ENCODE results near the gene GGN. TPM values are rescaled to one million over a fixed set of nuclear protein-coding genes. Genes with fewer than 3 reads are reported as not detected.

GGN gene
- total and polyA plus RNA-seq, 2 experiments from 2014 or later, result 1.8 to 2.0 TPM

GRCh38 chr19:38389101-38389925 is 1.5 kb upstream of the GGN start:
- Histone ChIP-seq H3K4me1 (ENCODE audit: insufficient read depth) (peaks cover 14% of the 10 kb centered on the region), H3K9me3 (ENCODE audit: low read depth) (no peaks in the 10 kb centered on the region), H3K9ac (peak overlapping the region; percentile 78), H2AFZ (peak overlapping the region; percentile 58), H4K20me1 (ENCODE audit: insufficient read depth) (no peaks in the 10 kb centered on the region), H3K79me2 (ENCODE audit: insufficient read depth) (no peaks in the 10 kb centered on the region), H3K9me2 (ENCODE audit: insufficient read depth) (no peaks in the 10 kb centered on the region), H3K36me3 (ENCODE audit: low read depth) (no peaks in the 10 kb centered on the region), H3K27me3 (replicated peaks; ENCODE audit: insufficient read depth) (no peaks in the 10 kb centered on the region), H3K4me2 (ENCODE audit: unreplicated experiment) (peak overlapping the region; percentile 86), H3K27ac (peak overlapping the region; percentile 68), H3K4me3 (peak overlapping the region; percentile 93), H3F3A (ENCODE audit: insufficient read depth) (0 out of 2 replicates have a peak, but pooled peaks cover 10% of the 10 kb centered on the region)
- DNase-seq, result peak; percentile 91
- in situ Hi-C loops (cut with MboI), result no loop called here
- WGBS, 2 experiments (ENCODE audit: low coverage in 1 of 2, low lambda C conversion rate in 2 of 2, missing lambda C conversion rate in 2 of 2), result 1 to 6% methylated on average over 20 to 28 of the region's 28 CpGs
- no peak for TF ChIP-seq EZH2phosphoT487 (IDR thresholded peaks at IDR 0.05; ENCODE audit: insufficient read depth, low read depth)

DNA sequence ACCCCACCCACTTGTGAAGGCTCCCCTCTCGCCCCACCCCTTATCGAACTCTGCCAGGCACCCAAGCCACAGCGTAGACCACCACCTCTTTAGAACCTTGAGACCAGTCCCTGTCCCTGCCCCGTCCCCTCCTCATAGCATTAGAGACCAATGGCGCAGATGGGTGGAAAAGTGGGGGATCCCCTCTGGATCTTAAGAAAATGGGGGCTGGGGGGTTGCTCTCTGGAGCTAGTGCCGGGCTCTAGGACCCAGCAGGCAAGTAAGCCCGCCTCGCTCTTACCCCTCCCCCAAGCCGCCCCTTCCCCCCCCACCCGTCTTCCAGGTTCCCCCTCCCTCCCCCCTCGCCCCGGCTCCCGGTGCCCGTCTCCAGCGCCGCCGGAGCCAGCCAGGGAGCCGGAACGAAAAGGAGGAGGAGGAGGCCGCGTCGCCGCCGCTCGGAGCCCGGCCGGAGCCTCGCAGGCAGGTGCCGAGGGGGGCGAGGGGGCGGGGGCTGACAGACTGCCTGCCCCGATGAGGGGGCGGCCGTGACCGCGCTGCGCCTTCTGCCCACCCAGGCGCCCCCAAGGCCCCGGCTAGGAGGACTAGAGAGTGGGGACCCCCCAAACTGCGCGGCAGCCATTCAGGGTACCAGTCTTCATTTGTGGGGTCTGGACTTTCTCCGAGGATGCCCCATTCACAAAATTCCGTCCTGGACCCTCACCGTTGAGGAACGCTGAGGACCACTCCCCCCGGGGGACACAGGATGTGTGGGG is 691 bp upstream of the GGN start, which contains the start of gene SPRED3:
Gene SPRED3 (plus strand): TSS at position 349 of the 752 bp plus-strand sequence. CDS start 1,606 bp downstream, outside the sequence.
- peak within 1 kb of the TSS; percentile 93 for H3K4me3 ChIP-seq
- no peaks in the 10 kb centered on the region for H3K9me2 ChIP-seq (ENCODE audit: insufficient read depth)
- H2AFZ ChIP-seq, result peak within 1 kb of the TSS; percentile 86
- peak within 1 kb of the TSS; percentile 88 for H3K4me2 ChIP-seq (ENCODE audit: unreplicated experiment)
- no peak for TF ChIP-seq EZH2phosphoT487 (IDR thresholded peaks at IDR 0.05; ENCODE audit: insufficient read depth, low read depth)
- no peak for TF ChIP-seq EZH2 (IDR thresholded peaks at IDR 0.05; ENCODE audit: insufficient read depth, poor library complexity, severe bottlenecking)
- no peaks in the 10 kb centered on the region for H3K79me2 ChIP-seq (ENCODE audit: insufficient read depth)
- no peaks in the 10 kb centered on the region for H3K9me3 ChIP-seq (ENCODE audit: low read depth)
- in situ Hi-C loops (cut with MboI), result no loop called here
- H3K27ac ChIP-seq, result peak within 1 kb of the TSS; percentile 68
- H3F3A ChIP-seq (ENCODE audit: insufficient read depth), result 0 out of 2 replicates have a peak, but pooled peaks cover 10% of the 10 kb centered on the region
- DNase-seq, result peak; percentile 74
- no peaks in the 10 kb centered on the region for H3K36me3 ChIP-seq (ENCODE audit: low read depth)
- peaks cover 14% of the 10 kb centered on the region for H3K4me1 ChIP-seq (ENCODE audit: insufficient read depth)
- no peaks in the 10 kb centered on the region for H3K27me3 ChIP-seq (replicated peaks; ENCODE audit: insufficient read depth)
- WGBS, 2 experiments (ENCODE audit: low coverage in 1 of 2, low lambda C conversion rate in 2 of 2, missing lambda C conversion rate in 2 of 2), result 1 to 2% methylated on average over 10 to 43 of the region's 46 CpGs
- H4K20me1 ChIP-seq (ENCODE audit: insufficient read depth), result no peaks in the 10 kb centered on the region
- H3K9ac ChIP-seq, result peak within 1 kb of the TSS; percentile 78

GRCh38 chr19:38386971-38387549 is 774 bp downstream of the GGN start:
- no peaks in the 10 kb centered on the region for H4K20me1 ChIP-seq (ENCODE audit: insufficient read depth)
- H3K4me3 ChIP-seq, result peak overlapping the region; percentile 93
- no peaks in the 10 kb centered on the region for H3K9me3 ChIP-seq (ENCODE audit: low read depth)
- peak overlapping the region; percentile 57 for H3K4me2 ChIP-seq (ENCODE audit: unreplicated experiment)
- H3K9ac ChIP-seq, result peak overlapping the region; percentile 78; the same call in 1 of the 2 replicates
- DNase-seq, result peak; percentile 54
- H3K79me2 ChIP-seq (ENCODE audit: insufficient read depth), result no peaks in the 10 kb centered on the region
- no peaks in the 10 kb centered on the region for H3K27me3 ChIP-seq (replicated peaks; ENCODE audit: insufficient read depth)
- 7 to 14% methylated on average over 26 to 30 of the region's 36 CpGs for WGBS, 2 experiments (ENCODE audit: low coverage in 1 of 2, low lambda C conversion rate in 2 of 2, missing lambda C conversion rate in 2 of 2)
- TF ChIP-seq EZH2 (IDR thresholded peaks at IDR 0.05; ENCODE audit: insufficient read depth, poor library complexity, severe bottlenecking) (no peak), EZH2phosphoT487 (IDR thresholded peaks at IDR 0.05; ENCODE audit: insufficient read depth, low read depth) (no peak)
- peak overlapping the region; percentile 56 for H3K27ac ChIP-seq
- no peaks in the 10 kb centered on the region for H3K9me2 ChIP-seq (ENCODE audit: insufficient read depth)
- H3K36me3 ChIP-seq (ENCODE audit: low read depth), result 0 out of 2 replicates have a peak, but pooled peaks cover 9% of the 10 kb centered on the region
- 0 out of 2 replicates have a peak, but pooled peaks cover 10% of the 10 kb centered on the region for H3F3A ChIP-seq (ENCODE audit: insufficient read depth)
- 0 out of 2 replicates have a peak, but pooled peaks cover 3% of the 10 kb centered on the region for H3K4me1 ChIP-seq (ENCODE audit: insufficient read depth)
- in situ Hi-C loops (cut with MboI), result no loop called here
- peak overlapping the region; percentile 86; the same call in 1 of the 2 replicates for H2AFZ ChIP-seq
